HepG2 (cell line): ENCODE results near the gene ATP1A2. TPM values are rescaled to one million over a fixed set of nuclear protein-coding genes. Genes with fewer than 3 reads are reported as not detected.
A peak's percentile ranks its signal among the peaks of the same experiment; 100 is the strongest.

Experiments used
- AGO1 ChIP-seq: fragments of 200-400 bp; formaldehyde crosslinking; IDR thresholded peaks from 2 replicates; pipeline ENCODE4 v1.6.1; 2017; ENCODE audit warnings: mild to moderate bottlenecking, low read depth, low read length, moderate library complexity; ENCODE audit not compliant: poor library complexity, severe bottlenecking
- FIP1L1 ChIP-seq: fragments of 200-400 bp; formaldehyde crosslinking; IDR thresholded peaks from 2 replicates; pipeline ENCODE4 v1.6.1; 2018; ENCODE audit warnings: low read depth, mild to moderate bottlenecking, low read length, moderate library complexity, borderline replicate concordance; ENCODE audit not compliant: insufficient read depth
- ISL2 ChIP-seq: sonication (generic); formaldehyde crosslinking; IDR thresholded peaks from 2 replicates; pipeline ENCODE4 v1.5.0; 2020; ENCODE audit warnings: missing genetic modification reagents
- KAT8 ChIP-seq: IDR thresholded peaks from 2 replicates; pipeline ENCODE4 v1.6.1; 2016; ENCODE audit warnings: missing genetic modification reagents, missing compliant biosample characterization
- KDM6A ChIP-seq: IDR thresholded peaks from 2 replicates; pipeline ENCODE4 v1.6.1; 2016; ENCODE audit warnings: low read depth
- KLF15 ChIP-seq: sonication (generic); formaldehyde crosslinking; IDR thresholded peaks from 2 replicates; pipeline ENCODE4 v1.8.1; 2023; ENCODE audit warnings: borderline replicate concordance, mild to moderate bottlenecking, inconsistent platforms, missing genetic modification reagents, mixed read lengths
- KMT2B ChIP-seq: IDR thresholded peaks from 2 replicates; pipeline ENCODE4 v1.6.1; 2016; ENCODE audit warnings: missing genetic modification reagents, missing compliant biosample characterization
- MED8 ChIP-seq: sonication (generic); formaldehyde crosslinking; IDR thresholded peaks from 2 replicates; pipeline ENCODE4 v1.8.1; 2023; ENCODE audit warnings: mild to moderate bottlenecking, missing genetic modification reagents; ENCODE audit not compliant: insufficient replicate concordance
- MTA3 ChIP-seq: sonication (generic); formaldehyde crosslinking; IDR thresholded peaks from 2 replicates; pipeline ENCODE4 v1.4.0; 2020; ENCODE audit warnings: missing genetic modification reagents
- MTF2 ChIP-seq: sonication (generic); formaldehyde crosslinking; IDR thresholded peaks from 2 replicates; pipeline ENCODE4 v1.5.0; 2020; ENCODE audit warnings: missing genetic modification reagents, borderline replicate concordance
- RAD21 ChIP-seq: fragments of 450-650 bp; formaldehyde crosslinking; IDR thresholded peaks from 2 replicates; pipeline ENCODE4 v1.5.0; 2020; ENCODE audit warnings: mild to moderate bottlenecking
- SRY ChIP-seq: sonication (generic); formaldehyde crosslinking; IDR thresholded peaks from 2 replicates; pipeline ENCODE4 v1.8.0; 2022; ENCODE audit warnings: mild to moderate bottlenecking, missing genetic modification reagents
- THAP9 ChIP-seq: sonication (generic); formaldehyde crosslinking; IDR thresholded peaks from 2 replicates; pipeline ENCODE4; 2020; ENCODE audit warnings: missing genetic modification reagents, mild to moderate bottlenecking, borderline replicate concordance
- ZC3H4 ChIP-seq: sonication (generic); formaldehyde crosslinking; IDR thresholded peaks from 2 replicates; pipeline ENCODE4 v1.4.0; 2020; ENCODE audit warnings: missing genetic modification reagents, borderline replicate concordance
- ZFP36L2 ChIP-seq: sonication (generic); formaldehyde crosslinking; IDR thresholded peaks from 2 replicates; pipeline ENCODE4 v1.4.0; 2020; ENCODE audit warnings: missing genetic modification reagents
- ZNF121 ChIP-seq: sonication (generic); formaldehyde crosslinking; IDR thresholded peaks from 2 replicates; pipeline ENCODE4 v1.5.0; 2020; ENCODE audit warnings: mild to moderate bottlenecking, missing genetic modification reagents
- ZNF513 ChIP-seq: sonication (generic); formaldehyde crosslinking; conservative IDR thresholded peaks from 2 replicates; pipeline ENCODE4 v1.5.0; 2020; ENCODE audit warnings: missing genetic modification reagents
- ZNF674 ChIP-seq: sonication (generic); formaldehyde crosslinking; IDR thresholded peaks from 2 replicates; pipeline ENCODE4 v1.5.0; 2020; ENCODE audit warnings: low read depth, mild to moderate bottlenecking, missing genetic modification reagents
- ZNF720 ChIP-seq: sonication (generic); formaldehyde crosslinking; IDR thresholded peaks from 2 replicates; pipeline ENCODE4 v1.4.0; 2020; ENCODE audit warnings: missing genetic modification reagents
- ZNF747 ChIP-seq: sonication (generic); formaldehyde crosslinking; IDR thresholded peaks from 2 replicates; pipeline ENCODE4 v1.8.1; 2023; ENCODE audit warnings: missing genetic modification reagents, mild to moderate bottlenecking, borderline replicate concordance
- ZNF768 ChIP-seq: sonication (generic); formaldehyde crosslinking; IDR thresholded peaks from 2 replicates; pipeline ENCODE4 v1.4.0; 2020; ENCODE audit warnings: missing genetic modification reagents
- ZNF790 ChIP-seq: sonication (generic); formaldehyde crosslinking; IDR thresholded peaks from 2 replicates; pipeline ENCODE4 v1.8.0; 2022; ENCODE audit warnings: missing genetic modification reagents, mild to moderate bottlenecking, borderline replicate concordance
- ZSCAN12 ChIP-seq: sonication (generic); formaldehyde crosslinking; IDR thresholded peaks from 2 replicates; pipeline ENCODE4 v1.9.0; 2021; ENCODE audit warnings: mild to moderate bottlenecking, missing genetic modification reagents
- ZSCAN5A ChIP-seq: sonication (generic); formaldehyde crosslinking; IDR thresholded peaks from 2 replicates; pipeline ENCODE4 v1.8.0; 2022; ENCODE audit warnings: mild to moderate bottlenecking, missing genetic modification reagents, borderline replicate concordance
- polyA plus RNA-seq, 8 experiments: library from polyadenylated mRNA; depleted of rRNA in 3 of 8; stranded (reverse) in 7 of 8; unstranded in 1 of 8; fragments of >200 nt; fragmentation: Illumina TruSeq in 4 of 8; extraction: Trizol in 4 of 8; gene quantifications; 2 replicates each; pipeline versions ENCODE4 v1.2.1 to v1.2.3, GENCODE V29; 2011 to 2016; ENCODE audit warnings: low read depth in 4 of 8, missing spikeins in 1 of 8, mixed read lengths in 1 of 8; ENCODE audit not compliant: insufficient read depth in 1 of 8
- total RNA-seq, 5 experiments: library from RNA; depleted of rRNA; stranded (reverse); fragments of >200 nt; fragmentation: Illumina TruSeq; extraction: Trizol; gene quantifications; 2 replicates each; pipeline ENCODE4 v1.2.3, GENCODE V29; 2016; ENCODE audit warnings: low read depth in 1 of 5

ATP1A2 gene
- total and polyA plus RNA-seq, 2 of the 13 experiments (the other 11 are each of a cell fraction or from before 2014, with no cell fraction given), result 0.16 TPM; not detected in 1

- TF ChIP-seq THAP9 (CRISPR knock-in tag), result no peak
- no peak for TF ChIP-seq ZSCAN5A
- no peak for TF ChIP-seq KMT2B (CRISPR knock-in tag)
- TF ChIP-seq KLF15 (CRISPR knock-in tag), result no peak
- TF ChIP-seq KDM6A, result no peak
- no peak for TF ChIP-seq ZNF790
- TF ChIP-seq FIP1L1, result no peak
- no peak for TF ChIP-seq ZNF674
- peak; percentile 22; the same call in 1 of the 2 replicates for TF ChIP-seq ZNF747 (CRISPR knock-in tag)
- TF ChIP-seq AGO1, result no peak
- TF ChIP-seq ZC3H4 (CRISPR knock-in tag), result no peak
- TF ChIP-seq MED8, result no peak
- TF ChIP-seq ISL2, result no peak
- no peak for TF ChIP-seq MTA3 (CRISPR knock-in tag)
- no peak for TF ChIP-seq ZNF121 (CRISPR knock-in tag)
- TF ChIP-seq SRY (CRISPR knock-in tag), result no peak
- peak; percentile 56; the same call in 1 of the 2 replicates for TF ChIP-seq ZNF768 (CRISPR knock-in tag)
- no peak for TF ChIP-seq ZNF720
- TF ChIP-seq ZSCAN12 (CRISPR knock-in tag), result no peak
- TF ChIP-seq ZFP36L2 (CRISPR knock-in tag), result no peak
- TF ChIP-seq ZNF513, result no peak
- no peak; the same call in 1 of the 2 replicates for TF ChIP-seq KAT8 (CRISPR knock-in tag)
- no peak for TF ChIP-seq RAD21
- TF ChIP-seq MTF2 (CRISPR knock-in tag), result no peak
Observed at GRCh38 chr1:160070243-160071163, 45.1 kb upstream of the ATP1A2 start (continued).
